Stimulated activated CD8-positive, alpha-beta memory T cell treated with anti-CD3 and anti-CD28 coated beads, Interleukin-12 subunit alpha, Interleukin-12 subunit beta, amount 100 ng/mL, for 24 hours (primary cell): ENCODE data around the gene CRY1.

Source experiments
- DNase-seq: peaks from one replicate; pipeline ENCODE4 v3.0.0-alpha.2; 2020; ENCODE audit errors: extremely low read depth

The CRY1 gene

DNA sequence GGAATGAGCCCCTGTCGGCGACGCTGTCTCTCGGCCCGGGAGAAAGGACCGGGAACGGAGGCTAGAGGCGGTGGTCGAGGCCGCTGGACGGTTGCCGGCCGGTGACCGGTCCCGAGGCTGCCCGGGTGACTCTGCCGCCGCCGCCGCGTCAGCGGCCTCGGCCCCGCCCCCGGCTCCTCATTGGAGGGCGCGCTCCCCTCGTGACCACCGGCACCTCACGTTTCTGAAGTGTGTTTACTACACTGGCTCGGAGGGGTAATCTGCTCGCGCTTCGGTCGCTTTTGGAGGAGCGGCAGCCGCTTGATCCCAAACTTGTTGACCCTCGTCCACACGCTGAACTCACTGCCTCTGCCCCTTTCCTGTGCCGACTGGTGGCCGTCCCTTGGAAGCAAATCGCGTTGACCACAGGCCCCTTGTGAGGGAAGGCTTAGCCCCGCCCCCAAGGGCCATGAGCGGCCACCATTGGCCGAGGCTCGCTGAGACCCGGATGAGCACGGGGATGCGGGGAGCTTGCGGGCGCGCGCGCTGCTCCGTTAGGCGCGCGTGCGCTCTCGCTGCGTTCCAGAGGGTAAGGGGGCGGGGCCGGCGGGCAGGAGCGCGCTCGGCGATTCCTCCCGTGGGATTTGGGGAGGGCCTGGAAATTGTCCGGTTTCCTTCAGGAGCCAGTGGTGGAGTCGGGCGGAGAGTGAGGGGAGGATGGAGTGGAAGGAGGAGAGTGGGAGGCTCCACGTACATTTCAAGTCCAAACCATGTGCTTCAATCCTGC lies at the start of gene CRY1:
TSS of gene CRY1 (minus strand) at position 133 of the 766 bp plus-strand sequence. CDS start 588 bp downstream, outside the sequence.
- peak; percentile 87 for DNase-seq

DNA sequence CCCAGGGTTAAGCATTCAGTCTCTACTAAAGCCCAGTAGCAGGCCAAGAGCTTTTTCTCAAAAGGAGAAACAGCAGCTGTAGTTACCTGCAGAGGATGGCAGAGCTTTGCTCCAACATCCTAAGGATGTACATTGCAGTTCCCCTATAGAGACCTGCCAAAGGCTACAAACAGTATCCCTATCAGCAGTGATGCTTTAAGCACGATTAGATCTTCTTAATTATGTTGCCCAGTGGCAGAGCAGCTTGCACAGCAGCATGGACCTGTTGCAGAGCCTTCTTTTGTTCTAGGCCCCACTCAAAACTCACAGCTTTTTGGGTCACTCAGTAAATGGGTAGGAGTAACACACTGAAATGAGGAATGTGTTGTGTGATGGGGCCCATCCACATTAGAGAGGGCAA lies 46.4 kb upstream of the CRY1 start:
- no peak for DNase-seq

GRCh38 chr12:107138990-107139389 lies 45.6 kb upstream of the CRY1 start:
- no peak for DNase-seq

GRCh38 chr12:107135177-107135576 lies 41.8 kb upstream of the CRY1 start:
- no peak for DNase-seq

DNA sequence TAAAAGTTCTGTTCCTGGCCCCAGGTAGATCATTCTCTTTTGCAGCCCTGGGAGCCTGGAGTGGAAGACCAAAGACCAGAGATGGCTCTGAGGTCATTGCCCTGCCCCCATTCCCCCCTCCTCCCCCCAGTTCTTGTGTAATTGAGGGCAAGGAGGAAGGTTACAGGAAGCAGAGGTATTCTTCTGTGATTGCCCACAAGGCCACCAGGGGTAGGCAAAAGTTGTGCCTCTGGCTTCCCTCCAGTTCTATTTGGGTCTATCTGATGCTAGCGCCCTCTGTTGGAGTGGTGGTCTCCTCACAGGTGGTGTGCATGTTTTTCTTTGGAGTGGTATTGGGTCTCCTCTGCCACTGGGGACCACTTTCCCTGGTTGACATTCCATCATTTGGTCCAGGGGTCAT lies 41.2 kb upstream of the CRY1 start:
- DNase-seq = peak; percentile 5

GRCh38 chr12:107133462-107133861 lies 40.1 kb upstream of the CRY1 start:
- DNase-seq = no peak

- no peak for DNase-seq
These were observed 38.7 kb upstream of the CRY1 start for GRCh38 chr12:107131832-107132616.

- no peak for DNase-seq
These were observed 37.7 kb upstream of the CRY1 start for GRCh38 chr12:107130830-107131611.

DNA sequence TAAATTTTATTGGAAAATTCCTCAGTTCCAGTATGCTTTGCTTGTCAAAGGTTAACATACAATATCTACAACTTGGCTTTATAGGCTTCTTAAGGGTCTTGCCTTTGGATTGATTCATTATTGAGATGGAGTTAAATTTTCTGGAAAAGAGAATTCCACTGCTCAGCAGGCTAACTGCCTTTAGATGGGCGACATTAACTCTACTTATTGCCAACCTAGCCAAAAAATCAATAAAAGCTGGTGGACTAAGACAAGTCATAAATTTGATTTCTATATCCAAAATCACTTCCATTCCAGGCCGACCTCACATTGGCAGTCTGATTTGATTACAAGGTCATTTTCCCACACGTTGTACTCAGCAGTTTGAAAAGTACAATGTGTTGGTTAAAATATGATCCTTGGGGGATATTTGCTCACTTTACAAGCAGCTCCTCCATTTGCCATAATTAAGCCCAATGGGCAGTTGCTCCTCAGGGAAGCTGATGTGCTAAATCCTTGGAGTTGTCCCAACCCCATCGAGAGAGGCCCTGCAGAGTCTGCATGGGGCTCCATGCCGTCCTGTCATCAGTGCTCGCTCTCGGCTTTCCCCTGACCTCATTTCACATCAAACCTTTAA lies 36.1 kb upstream of the CRY1 start:
- no peak for DNase-seq

DNA sequence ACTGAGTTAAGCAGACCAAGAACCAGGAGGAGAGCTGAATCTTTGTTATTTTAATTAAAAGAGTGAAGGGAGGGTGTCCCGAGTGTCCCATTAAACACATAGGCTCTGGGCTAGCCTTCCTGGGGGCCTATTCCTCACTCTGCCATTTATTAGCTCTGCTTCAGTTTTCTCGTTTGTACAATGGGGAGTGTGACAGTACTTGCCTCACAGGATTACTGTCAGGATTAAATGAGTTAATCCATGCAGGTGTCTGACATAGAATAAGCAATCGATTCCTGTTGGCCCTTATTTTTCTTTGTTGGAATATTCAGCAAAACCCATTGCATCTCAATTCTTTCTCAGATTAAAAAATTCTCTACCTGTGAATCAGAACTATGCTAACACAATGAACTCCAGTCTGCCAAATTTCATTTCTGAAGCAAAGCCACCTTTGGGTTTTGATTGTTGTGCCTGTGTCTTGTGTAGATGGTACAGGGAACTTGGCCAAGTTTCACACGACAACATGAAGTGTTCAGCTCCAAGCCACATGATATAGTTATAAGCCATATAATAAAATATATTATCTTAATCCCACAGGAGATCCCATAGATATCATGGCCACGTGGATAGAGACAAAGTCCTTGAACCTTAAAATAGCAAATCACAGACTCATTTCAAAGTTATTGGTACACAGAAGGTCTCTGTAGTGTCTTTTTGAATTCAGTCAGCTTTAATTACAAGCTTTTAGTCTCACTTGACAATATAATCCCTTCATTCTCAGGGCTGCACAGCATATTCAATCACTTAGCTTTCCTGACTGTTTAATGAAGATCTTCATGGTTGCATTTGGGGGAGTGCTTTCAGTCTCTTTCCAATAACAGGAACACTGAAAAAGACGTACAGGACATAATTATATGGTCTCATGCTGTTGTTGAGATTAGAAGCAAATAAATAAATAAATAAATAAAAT lies 34.4 kb upstream of the CRY1 start:
- no peak for DNase-seq

DNA sequence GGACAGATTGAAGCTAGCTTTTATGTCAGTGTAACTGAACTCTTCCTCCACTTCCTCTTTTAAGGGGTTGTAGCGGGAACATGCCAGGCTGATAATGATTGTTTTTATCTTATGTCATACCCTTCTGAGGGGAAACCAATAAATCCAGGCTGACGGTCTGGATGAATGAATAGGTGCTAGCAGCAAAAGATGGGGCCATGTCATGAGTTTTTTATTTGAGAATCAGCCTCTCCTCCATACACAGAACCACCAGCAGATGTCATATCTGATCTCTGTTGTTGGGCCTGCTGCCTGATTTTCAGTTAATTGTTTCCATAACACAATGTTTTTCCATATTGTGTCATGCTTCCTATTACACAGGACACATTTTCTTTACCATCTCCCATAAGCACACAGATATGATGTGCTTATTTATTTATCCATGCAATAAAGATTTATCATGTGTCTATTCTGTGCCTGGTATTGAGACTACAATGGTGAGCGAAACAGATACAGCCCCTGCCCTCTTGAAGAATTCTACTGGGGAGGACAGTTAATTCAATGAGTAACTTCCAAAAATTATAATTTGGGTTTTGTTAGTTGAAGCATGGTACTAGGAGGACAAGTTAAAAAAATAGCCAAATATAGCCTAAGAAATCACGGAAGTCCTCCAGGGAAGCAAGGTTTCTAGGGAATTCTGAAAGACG lies 33.6 kb upstream of the CRY1 start:
- no peak for DNase-seq

DNA sequence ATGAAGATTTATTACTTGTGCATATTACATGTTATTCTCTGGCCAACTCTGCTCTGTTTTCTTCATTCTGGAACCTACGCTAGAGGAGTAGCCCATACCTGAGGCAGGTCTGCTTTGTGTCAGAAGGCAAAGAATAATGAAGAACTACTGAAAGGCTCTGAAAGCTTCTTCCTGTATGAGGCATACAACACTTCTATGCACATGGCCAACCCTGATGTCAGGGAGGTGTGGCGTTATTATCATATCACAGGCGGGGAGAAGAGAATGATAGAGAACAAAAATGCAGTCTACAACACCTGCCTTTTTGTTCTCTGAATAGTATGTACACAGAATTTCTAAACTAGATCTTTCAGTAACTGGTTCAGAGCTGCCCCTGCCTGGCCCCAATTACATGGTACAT lies 32.5 kb upstream of the CRY1 start:
- DNase-seq = no peak

DNA sequence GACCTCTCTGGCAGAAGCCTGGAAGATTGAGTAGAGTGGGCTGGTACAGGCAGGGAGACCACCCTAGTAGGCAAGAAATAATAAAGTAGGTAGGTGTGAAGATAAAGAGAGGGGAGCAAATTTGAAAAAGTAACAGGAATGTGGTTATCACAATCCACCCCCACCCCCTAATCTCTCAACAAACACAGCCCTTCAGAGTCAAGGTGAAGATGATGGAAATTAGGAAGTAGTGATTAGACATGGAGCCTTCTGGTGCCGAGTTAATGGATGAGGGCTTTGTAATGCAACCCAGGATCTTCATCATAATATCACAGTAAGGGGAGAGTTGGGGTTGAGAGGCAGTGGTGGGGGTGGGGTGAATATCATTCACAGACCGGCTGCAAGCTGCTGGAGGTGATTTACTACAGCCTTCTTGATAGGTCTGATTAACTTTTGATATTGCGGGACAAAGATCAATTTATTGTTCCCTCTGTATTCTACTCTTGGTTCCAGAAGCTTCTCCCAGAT lies 29.2 kb upstream of the CRY1 start:
- no peak for DNase-seq

GRCh38 chr12:107119091-107119490 lies 25.7 kb upstream of the CRY1 start:
- DNase-seq = no peak

GRCh38 chr12:107118624-107119023 lies 25.3 kb upstream of the CRY1 start:
- no peak for DNase-seq

DNA sequence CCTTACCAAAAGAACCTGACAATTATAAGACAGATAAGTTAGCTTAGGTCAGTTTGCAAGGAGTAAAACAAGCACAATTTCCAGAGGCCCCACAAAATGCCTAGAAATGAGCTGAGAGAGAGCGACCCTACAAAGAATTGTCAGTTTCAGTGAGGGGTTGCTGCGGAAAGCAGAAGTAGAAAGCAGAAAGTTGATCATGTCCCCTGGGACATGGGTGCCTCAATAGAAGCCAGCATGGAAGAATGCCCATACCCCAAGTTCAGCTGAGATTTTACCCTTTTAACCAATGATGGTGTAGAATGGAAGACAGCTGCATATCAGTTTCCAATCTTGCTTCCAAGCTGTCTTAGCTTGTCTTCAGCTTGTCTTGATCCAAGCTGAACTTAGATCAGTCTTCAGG lies 21.8 kb upstream of the CRY1 start:
- no peak for DNase-seq

GRCh38 chr12:107111314-107111713 lies 18.0 kb upstream of the CRY1 start:
- no peak for DNase-seq

- DNase-seq = no peak
These were observed 16.7 kb upstream of the CRY1 start for GRCh38 chr12:107109726-107110719.
